ENCODE results near the gene PRR19.
A peak's percentile ranks its signal among the peaks of the same experiment; 100 is the strongest.
"Not testable (repeated sequence)": the region's sequence is repeated elsewhere in the genome, so short reads cannot be mapped to it uniquely, and the experiment has no call there.

Gene PRR19

DNA sequence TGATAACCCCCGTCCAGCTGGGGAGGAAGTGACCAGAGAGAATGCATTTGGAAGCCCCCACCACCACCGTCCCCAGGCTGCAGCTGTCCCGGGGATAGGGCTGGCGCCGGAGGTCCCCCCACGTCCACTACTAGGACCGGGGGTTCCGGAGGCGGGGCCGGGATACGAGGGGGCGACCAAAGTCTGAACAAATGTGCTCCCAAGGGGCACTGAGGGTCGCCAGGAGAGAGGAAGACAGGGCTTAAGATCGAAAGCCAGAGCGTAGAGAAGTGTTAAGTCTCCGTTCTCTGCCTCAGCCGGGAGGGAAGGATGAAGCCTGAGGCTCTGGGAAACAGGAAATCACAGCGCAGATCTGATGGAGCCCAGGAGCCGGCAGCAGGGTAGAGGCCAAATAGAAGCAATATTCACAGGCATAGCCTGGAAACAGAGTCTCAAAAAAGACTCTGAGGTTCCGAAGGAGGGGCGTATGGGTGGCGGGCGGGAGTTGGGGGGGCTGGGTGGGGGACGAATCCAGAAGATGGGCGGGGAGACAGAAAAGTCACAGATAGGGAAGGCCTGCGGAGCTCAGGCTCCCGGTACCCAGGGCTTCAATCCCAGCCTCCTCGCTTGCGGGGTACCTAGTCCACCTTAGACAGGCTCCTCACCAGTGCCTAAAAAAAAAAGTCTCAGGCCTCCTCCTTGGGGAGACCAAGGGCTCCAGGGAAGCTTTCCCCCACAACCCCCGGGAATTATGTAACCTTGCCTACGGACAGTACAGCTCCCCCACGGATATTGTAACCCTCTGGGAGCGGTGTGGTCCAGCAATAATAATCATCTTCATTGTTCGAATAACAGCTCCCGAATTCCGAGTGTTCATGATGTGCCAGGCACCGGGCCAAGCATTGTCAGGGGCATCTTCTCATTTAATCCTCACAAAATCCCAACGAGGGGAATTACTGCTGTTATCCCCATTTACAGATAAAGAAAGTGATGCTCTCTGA, 45.9 kb upstream of the PRR19 start:
- Histone ChIP-seq H3K27ac (peak overlapping the region; percentile 99), H3K4me3 (peak overlapping the region; percentile 97)
- peak; percentile 86 for DNase-seq (ENCODE audit: low spot score)
- TF ChIP-seq, protein P1, sequence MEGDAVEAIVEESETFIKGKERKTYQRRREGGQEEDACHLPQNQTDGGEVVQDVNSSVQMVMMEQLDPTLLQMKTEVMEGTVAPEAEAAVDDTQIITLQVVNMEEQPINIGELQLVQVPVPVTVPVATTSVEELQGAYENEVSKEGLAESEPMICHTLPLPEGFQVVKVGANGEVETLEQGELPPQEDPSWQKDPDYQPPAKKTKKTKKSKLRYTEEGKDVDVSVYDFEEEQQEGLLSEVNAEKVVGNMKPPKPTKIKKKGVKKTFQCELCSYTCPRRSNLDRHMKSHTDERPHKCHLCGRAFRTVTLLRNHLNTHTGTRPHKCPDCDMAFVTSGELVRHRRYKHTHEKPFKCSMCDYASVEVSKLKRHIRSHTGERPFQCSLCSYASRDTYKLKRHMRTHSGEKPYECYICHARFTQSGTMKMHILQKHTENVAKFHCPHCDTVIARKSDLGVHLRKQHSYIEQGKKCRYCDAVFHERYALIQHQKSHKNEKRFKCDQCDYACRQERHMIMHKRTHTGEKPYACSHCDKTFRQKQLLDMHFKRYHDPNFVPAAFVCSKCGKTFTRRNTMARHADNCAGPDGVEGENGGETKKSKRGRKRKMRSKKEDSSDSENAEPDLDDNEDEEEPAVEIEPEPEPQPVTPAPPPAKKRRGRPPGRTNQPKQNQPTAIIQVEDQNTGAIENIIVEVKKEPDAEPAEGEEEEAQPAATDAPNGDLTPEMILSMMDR (IDR thresholded peaks at IDR 0.05): no peak

DNA sequence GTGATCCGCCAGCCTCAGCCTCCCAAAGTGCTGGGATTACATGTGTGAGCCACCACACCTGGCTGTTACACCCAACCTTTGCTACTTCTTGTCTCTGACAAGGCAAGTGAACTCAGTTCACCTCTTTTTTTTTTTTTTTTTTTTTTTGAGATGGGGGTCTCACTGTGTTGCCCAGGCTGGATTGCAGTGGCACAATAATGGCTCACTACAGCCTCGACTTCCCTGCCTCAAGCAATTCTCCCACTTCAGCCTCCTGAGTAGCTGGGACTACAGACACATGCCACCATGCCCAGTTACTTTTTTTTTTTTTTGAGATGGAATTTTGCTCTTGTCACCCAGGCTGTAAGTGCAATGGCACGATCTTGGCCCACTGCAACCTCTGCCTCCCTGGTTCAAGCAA, 44.1 kb upstream of the PRR19 start:
- not testable (repeated sequence) for H3K27ac ChIP-seq; H3K4me3 ChIP-seq; DNase-seq (ENCODE audit: low spot score)

DNA sequence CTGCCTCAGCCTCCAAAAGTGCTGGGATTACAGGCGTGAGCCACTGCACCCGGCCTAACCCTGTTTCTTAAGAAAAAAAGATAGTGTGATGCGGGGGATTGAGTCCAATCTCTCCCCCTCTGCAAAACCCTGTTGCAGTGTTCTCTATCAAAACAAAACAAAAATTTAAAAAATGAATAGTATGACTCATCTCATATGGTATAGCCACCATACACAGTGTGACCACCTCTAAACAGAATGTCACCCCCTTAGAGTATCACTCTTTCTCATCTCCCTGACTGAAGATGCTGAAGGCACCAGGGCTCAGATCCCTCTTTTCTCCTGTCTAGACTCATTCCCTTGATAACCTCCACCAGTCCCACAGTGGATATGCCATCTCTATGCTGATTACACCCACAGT, 40.2 kb upstream of the PRR19 start:
- no peak for DNase-seq (ENCODE audit: low spot score)
- Histone ChIP-seq H3K4me3 (no peak overlapping the region), H3K27ac (no peak overlapping the region)
- TF ChIP-seq, protein P1 (IDR thresholded peaks at IDR 0.05): no peak

DNA sequence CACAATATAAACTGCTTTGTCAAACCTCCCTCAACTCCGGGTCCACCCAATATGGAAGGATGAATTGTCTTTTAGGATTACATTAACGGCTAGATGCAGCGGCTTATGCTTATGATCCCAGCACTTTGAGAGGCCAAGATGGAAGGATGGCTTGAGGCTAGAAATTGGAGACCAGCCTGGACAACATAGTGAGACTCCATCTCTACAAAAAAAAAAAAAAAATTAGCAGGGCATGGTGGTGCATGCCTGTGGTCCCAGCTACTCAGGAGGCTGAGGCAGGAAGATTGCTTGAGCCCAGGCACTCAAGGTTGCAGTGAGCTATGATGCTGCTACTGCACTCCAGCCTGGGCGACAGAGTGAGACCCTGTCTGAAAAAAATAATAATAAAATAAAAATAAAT, 35.8 kb upstream of the PRR19 start:
- H3K27ac ChIP-seq; H3K4me3 ChIP-seq; DNase-seq (ENCODE audit: low spot score): not testable (repeated sequence)

DNA sequence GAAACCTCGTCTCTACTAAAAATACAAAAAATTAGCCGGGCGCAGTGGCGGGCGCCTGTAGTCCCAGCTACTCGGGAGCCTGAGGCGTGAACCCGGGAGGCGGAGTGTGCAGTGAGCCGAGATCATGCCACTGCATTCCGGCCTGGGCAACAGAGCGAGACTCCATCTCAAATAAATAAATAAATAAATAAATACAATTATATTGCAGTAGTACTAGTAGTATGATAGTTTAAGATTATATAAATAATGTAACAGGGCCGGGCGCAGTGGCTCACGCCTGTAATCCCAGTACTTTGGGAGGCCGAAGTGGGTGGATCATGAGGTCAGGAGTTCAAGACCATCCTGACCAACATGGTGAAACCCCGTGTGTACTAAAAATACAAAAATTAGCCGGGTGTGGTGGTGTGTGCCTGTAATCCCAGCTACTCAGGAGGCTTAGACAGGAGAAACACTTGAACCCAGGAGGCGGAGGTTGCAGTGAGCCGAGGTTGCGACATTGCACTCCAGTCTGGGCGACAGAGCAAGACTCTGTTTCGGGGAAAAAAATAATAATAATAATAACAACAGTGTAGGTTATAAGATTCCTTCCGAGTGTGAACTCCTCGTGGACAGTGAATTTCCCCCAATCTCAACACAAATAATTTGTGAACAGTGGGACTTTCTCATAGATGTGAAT, 34.9 kb upstream of the PRR19 start:
- peak overlapping the region in 1 of 2 donors; percentile 100 for H3K27ac ChIP-seq
- peak overlapping the region; percentile 91 for H3K4me3 ChIP-seq
- DNase-seq (ENCODE audit: low spot score): not testable (repeated sequence)

DNA sequence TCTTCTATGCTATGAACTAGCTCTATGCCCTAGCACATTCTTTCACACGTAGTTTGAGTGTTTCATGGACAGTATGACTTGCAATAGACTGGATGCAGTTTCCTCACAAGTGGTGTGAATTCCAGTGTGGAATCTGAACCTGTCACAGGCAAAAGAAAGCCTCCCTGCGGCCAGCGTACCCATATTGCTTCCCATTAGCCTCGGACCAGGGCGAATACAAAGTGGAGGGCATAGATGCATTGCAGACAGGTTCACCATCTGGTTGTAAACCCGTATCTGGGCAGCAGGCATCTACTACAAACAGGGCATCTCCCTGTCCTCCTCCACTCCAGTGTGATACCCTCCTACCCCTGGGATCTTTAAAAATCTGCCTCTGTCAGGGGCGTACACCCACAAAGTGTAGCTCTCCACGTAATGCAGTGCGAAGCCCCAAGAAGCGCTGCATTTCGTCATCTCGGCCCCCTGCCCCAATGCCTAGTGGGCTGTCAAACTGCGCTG, 34.2 kb upstream of the PRR19 start:
- DNase-seq (ENCODE audit: low spot score): no peak
- peak overlapping the region; percentile 83 to 100 for H3K27ac ChIP-seq
- TF ChIP-seq, protein P1 (IDR thresholded peaks at IDR 0.05): no peak
- peak overlapping the region; percentile 91 for H3K4me3 ChIP-seq

DNA sequence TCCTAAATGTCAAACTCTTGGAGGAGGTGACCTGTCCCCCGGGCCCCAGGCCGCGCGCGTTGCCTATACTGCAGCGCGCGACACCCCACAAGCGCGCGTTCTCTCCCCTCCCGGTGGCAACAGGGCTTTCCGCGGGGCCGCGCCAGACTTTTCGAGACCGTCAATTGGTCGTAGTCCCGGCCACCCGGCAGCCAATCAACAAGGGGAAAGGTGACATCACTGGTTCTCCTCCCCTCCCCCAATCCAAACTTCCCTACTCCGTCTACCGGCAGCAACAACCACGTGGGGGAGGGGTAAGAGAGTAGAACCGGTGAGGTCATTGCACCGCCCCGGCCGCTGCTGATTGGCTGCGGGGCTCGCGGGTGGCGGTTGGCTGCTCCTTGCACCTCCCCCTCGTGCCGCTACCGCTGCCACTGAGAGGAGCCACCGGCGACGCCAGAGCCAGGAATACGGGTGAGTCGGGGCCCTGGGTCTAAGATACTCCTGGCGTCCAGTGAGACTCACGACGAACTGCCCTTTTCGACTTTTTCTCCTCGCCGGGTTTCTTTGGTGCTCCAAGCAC, 33.7 kb upstream of the PRR19 start:
- TF ChIP-seq, protein P1 (IDR thresholded peaks at IDR 0.05): no peak
- H3K4me3 ChIP-seq: peak overlapping the region; percentile 91
- peak overlapping the region; percentile 95 to 100 for H3K27ac ChIP-seq
- DNase-seq (ENCODE audit: low spot score): peak; percentile 100

DNA sequence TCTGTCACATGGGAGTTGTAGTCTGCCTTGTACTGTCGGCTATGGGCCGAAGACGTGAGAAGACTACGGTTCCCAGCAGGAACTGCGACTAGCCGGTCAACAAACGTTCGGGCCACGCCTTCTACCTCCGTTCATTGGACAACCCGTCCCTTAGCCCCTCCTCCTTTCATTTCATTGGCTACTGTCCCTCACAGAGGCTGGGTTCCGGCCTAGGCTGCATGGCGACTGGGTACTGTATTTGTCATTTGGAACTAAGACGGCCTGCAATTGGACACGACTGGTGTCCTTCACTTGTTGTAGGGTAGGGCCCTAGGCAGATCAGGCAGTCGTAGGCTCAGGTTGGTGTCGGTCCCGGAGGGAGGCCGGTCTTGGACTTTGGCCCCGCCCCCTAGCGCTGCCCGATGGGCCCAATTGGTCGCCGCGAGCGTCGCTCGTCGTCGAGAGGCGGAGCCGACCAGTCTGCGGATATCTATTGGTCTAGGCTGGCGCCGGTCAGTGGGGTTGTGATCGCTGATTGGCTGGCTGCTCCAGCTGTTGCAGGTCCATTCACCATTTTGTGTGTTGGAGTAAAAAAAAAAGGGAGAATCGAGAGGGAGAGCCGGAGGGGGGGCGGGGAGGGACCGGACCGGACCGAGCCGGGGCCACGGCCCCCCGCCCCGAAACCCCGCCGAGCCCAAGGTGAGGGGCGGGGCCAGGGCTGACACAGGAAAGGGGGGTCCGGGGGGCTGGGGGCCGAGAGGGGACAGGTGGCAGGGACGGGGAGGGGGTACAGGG, 33.0 kb upstream of the PRR19 start, which contains the start of gene CIC:
Gene CIC (plus strand): TSS at position 549 of the 774 bp plus-strand sequence. CDS start 2,532 bp downstream, outside the sequence.
- peak; percentile 100 for DNase-seq (ENCODE audit: low spot score)
- TF ChIP-seq, protein P1 (IDR thresholded peaks at IDR 0.05): no peak
- Histone ChIP-seq H3K27ac (peak within 1 kb of the TSS; percentile 99 to 100), H3K4me3 (peak within 1 kb of the TSS; percentile 91)

Data from coronary artery (tissue), 2 donors.